HG03442 (cell line): ENCODE measurements around the gene HSPA1L.

Source experiments
- ATAC-seq: cut with Tn5 transposase; IDR thresholded peaks from one replicate; pipeline ENCODE4 v1.9.1; 2021; ENCODE audit warnings: mild to moderate bottlenecking, moderate library complexity; ENCODE audit not compliant: unreplicated experiment

Gene HSPA1L

DNA sequence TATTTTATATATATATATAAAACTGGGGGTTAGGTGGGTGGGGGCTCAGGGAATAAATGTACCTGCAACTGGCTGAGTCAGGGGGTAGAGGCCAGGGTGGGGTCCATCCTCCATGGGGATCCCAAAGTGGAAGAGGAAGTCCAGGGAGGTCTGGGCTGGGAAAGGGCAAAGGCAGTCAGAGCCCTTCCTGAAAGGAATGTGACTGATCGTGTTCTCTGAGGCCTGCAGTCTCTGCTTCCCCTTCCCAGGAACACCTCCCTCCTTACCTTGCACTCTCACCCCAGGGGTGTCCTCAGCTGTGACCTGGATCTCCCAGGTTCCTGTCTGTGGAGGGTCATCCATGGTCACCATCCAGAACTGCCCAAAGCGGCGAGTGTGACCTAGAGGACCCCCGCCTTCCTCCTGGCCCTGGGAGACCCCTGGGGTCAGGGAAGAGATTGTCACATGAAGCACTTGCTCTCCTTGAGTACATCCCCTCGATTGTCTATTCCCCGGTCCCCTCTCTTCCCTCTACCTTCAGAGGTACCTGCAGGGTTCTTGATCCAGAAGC lies 47.9 kb downstream of the HSPA1L start:
- ATAC-seq: no peak

- ATAC-seq: no peak
Observed at GRCh38 chr6:31765910-31766794, 48.9 kb downstream of the HSPA1L start.

DNA sequence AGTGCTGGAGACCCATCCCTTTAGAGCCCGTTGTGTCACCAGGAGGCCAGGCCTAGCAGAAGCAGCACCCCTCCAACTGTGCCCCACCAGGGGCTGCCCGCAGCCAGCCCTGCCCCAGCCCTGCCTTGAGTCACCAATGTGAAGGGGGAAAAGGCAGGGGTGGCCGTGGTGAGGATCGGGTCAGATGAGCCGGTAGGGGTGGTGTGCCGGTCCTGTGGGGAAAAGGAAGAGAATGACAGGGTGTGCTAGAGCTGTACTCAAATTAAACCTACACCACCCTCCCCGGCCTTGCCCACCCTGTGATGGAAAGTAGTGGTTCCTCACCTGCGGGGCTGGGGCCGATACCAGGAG lies 49.5 kb downstream of the HSPA1L start:
- ATAC-seq: no peak

DNA sequence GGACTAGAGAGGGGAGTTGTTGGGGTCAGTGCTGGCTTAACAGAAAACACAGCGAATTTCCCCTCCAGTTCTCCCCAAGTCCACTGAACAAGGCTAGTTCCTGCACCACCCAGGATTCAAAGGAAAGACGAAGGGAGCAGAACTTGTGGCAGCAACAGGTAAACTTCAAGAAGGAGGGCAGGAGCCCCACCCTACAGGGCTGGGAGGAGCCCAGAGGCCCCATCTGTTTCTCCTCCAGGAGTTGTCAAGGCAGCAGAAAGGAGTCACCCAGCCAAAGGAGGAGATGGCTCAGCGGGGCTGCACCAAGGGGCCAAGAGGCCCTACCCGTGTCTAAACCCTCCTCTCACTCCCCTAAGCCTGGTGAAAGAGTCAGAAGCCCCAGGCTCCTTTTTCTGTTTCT lies 50.9 kb downstream of the HSPA1L start:
- no peak for ATAC-seq

GRCh38 chr6:31763619-31763940 lies 51.5 kb downstream of the HSPA1L start:
- no peak for ATAC-seq

DNA sequence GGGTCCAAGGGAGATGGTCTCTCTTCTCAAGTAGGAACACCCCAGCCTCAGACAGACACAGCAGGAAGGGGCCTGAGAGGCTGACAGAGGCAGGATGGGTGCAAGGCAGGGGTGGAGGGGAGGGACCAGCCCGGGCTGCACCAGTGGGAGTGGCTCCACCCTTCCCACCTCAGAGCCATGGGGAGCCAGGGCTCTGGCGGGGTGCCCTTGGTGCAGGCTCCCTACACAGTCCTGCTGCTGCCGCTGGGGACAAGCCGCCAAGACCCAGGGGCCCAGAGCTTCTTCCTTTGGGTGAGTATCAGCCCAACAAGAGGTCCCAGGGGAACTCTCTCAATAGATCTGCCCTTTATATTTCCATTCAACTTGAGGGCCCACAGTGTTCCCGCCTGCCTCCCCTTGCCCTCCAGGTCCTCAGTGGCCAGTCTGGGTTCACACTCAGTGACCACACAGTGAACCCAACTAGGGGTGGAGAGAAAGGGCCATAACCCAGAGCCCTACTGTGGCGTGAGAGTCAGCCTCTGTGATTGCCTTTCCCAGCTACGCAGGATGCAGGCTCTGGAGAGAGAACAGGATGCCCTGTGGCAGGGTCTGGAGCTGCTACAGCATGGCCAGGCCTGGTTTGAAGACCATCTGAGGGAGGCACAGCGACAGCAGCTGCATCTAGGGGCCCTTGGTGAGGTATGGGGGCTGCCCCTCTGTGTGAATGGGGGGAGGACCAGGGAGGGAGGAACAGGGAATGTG lies 52.0 kb downstream of the HSPA1L start:
- no peak for ATAC-seq

DNA sequence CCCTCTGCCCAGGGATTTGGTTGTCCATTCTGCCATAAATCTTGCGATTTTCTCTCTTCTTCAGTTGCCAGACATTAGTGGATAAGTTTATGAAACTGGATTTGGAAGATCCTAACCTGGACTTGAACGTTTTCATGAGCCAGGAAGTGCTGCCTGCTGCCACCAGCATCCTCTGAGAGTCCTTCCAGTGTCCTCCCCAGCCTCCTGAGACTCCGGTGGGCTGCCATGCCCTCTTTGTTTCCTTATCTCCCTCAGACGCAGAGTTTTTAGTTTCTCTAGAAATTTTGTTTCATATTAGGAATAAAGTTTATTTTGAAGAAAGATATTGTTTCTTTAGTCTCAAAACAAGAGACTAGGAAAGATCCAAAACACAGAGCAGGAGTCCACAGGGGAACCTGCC lies 52.7 kb downstream of the HSPA1L start, which contains the start of gene SAPCD1:
Gene SAPCD1 (plus strand): TSS at position 301 of the 400 bp plus-strand sequence. CDS start 399 bp downstream, outside the sequence.
- ATAC-seq: no peak

GRCh38 chr6:31761343-31761742 lies 53.7 kb downstream of the HSPA1L start:
- ATAC-seq: no peak

GRCh38 chr6:31760790-31761189 lies 54.3 kb downstream of the HSPA1L start:
- no peak for ATAC-seq
